Measurements from ENCODE around the gene B4GALNT4.
"Not testable (repeated sequence)": the region's sequence is repeated elsewhere in the genome, so short reads cannot be mapped to it uniquely, and the experiment has no call there.

Gene B4GALNT4

DNA sequence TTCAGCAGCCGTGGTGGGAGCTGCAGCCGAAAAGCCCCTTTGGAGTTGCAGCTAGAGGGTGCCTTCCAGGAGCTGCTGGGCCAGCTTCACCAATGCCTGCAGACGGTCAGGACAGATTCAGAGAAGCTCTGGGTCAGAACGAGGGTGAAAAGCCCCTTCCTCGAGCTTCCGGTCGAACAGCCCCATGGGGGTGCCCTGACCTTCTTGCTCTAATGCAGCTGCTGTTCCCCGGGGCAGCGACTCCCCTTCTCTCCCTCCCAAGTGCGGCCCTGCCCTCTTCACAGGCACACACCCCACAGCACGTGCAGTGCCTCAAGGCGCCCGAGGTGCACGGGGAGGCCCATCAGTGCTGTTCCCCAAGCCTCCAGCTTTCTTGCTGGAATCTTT lies 39.0 kb upstream of the B4GALNT4 start:
- TF ChIP-seq SUZ12 (IDR thresholded peaks at IDR 0.05) (no peak), ZNF384 (IDR thresholded peaks at IDR 0.05) (no peak), ARNT (IDR thresholded peaks at IDR 0.05) (no peak), BHLHE40 (IDR thresholded peaks at IDR 0.05; ENCODE audit: borderline replicate concordance) (no peak), FOXK2 (IDR thresholded peaks at IDR 0.05) (no peak), SP1 (IDR thresholded peaks at IDR 0.05) (no peak), FOXM1 (IDR thresholded peaks at IDR 0.05; ENCODE audit: borderline replicate concordance) (no peak)
- ChIA-PET POLR2A (interaction anchor here (1.2 to 1.6 kb wide), 4 partner anchors 9 to 205 kb away, joined by 3 to 5 read pairs (median 4); partner anchors contain the start of gene HRAS), CTCF (interaction anchor here (1.6 kb wide), 1 partner anchor 19 kb away, joined by 3 read pairs; no protein-coding TSS in a partner anchor)
- no peak for DNase-seq (ENCODE audit: extremely low spot score)

DNA sequence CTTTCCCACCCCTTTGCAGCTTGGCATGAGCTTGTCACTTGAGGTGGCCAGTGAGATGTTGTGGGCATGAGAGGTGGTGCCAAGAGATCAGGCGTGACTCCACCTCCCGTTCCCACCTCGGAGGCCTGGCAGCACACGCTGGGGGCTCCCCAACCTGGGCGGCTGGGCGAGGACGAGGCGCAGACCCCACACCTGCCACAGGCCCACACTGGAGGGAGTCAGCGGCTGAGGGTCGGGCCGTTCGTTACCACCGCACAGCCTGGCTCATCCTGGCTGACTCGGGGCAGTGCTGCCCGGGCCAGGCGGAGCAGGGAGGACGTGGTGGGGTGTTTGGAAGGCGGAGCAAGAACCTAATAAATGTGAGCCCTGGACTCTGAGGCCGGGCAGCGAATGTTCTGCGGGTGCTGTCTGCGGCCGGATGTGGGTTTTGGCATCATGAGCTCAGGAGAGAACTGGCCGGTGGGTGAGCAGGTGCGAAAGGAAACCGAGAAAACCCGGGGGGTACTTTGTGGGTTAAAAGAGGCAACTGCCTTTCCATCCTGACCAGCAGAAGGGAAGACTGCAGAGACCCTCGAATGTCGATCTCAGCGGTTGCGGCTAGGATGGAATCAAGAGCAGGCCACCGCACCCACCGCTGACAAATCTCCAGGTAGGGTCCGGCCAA lies 38.5 kb upstream of the B4GALNT4 start:
- no peak for DNase-seq (ENCODE audit: extremely low spot score)
- TF ChIP-seq FOXM1 (IDR thresholded peaks at IDR 0.05; ENCODE audit: borderline replicate concordance) (no peak), SP1 (IDR thresholded peaks at IDR 0.05) (no peak), SUZ12 (IDR thresholded peaks at IDR 0.05) (no peak), FOXK2 (IDR thresholded peaks at IDR 0.05) (no peak), ARNT (IDR thresholded peaks at IDR 0.05) (no peak), CTBP1 (IDR thresholded peaks at IDR 0.05; ENCODE audit: borderline replicate concordance) (no peak), BHLHE40 (IDR thresholded peaks at IDR 0.05; ENCODE audit: borderline replicate concordance) (no peak), ELF4 (IDR thresholded peaks at IDR 0.05) (no peak), FOXA1 (IDR thresholded peaks at IDR 0.05) (no peak), TARDBP (IDR thresholded peaks at IDR 0.05) (no peak), L3MBTL2 (conservative IDR thresholded peaks at IDR 0.05) (no peak), HDGF (IDR thresholded peaks at IDR 0.05; ENCODE audit: borderline replicate concordance) (no peak)
- ChIA-PET POLR2A (interaction anchor here (1.4 kb wide), 1 partner anchor 9 kb away, joined by 3 read pairs; no protein-coding TSS in a partner anchor), CTCF (no interaction called here)

DNA sequence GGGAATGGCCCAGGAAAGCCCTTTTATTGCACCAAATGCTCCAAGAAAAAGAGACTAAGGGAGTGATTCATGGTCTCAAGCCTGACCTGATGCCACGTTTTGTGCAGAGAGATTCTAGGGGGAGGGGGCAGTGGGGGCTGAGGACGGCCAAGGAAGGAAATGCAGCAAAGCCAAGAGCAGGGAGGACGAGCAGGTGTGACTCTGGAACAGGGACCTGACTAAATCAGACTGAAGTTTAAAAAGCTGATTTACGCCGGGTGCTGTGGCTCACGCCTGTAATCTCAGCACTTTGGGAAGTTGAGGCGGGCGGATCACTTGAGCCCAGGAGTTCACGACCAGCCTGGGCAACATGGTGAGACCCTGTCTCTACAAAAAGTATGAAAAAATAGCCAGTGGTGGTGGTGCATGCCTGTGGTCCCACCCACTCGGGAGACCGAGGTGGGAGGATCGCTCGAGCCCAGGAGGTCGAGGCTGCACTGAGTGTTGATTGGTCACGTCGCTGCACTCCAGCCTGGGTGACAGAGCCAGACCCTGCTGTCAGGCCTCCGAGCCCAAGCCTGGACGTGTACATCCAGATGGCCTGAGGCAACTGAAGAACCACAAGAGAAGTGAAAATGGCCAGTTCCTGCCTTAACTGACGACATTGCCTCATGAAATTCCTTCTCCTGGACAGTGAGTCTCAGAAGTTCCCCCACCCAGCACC lies 37.8 kb upstream of the B4GALNT4 start:
- ChIA-PET POLR2A (interaction anchor here (1.4 kb wide), 1 partner anchor 8 kb away, joined by 3 read pairs; no protein-coding TSS in a partner anchor), CTCF (no interaction called here)
- TF ChIP-seq ZNF384 (IDR thresholded peaks at IDR 0.05) = no peak
- no peak for TF ChIP-seq HDGF (IDR thresholded peaks at IDR 0.05; ENCODE audit: borderline replicate concordance)
- TF ChIP-seq SUZ12 (IDR thresholded peaks at IDR 0.05) = no peak
- no peak for TF ChIP-seq FOXK2 (IDR thresholded peaks at IDR 0.05)
- TF ChIP-seq, protein P1, sequence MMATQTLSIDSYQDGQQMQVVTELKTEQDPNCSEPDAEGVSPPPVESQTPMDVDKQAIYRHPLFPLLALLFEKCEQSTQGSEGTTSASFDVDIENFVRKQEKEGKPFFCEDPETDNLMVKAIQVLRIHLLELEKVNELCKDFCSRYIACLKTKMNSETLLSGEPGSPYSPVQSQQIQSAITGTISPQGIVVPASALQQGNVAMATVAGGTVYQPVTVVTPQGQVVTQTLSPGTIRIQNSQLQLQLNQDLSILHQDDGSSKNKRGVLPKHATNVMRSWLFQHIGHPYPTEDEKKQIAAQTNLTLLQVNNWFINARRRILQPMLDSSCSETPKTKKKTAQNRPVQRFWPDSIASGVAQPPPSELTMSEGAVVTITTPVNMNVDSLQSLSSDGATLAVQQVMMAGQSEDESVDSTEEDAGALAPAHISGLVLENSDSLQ (IDR thresholded peaks at IDR 0.05) = no peak
- TF ChIP-seq TARDBP (IDR thresholded peaks at IDR 0.05) = no peak
- no peak for TF ChIP-seq NFRKB (IDR thresholded peaks at IDR 0.05)
- no peak for TF ChIP-seq FOXA1 (IDR thresholded peaks at IDR 0.05)
- no peak for TF ChIP-seq ELF4 (IDR thresholded peaks at IDR 0.05)
- no peak for TF ChIP-seq SP1 (IDR thresholded peaks at IDR 0.05)
- TF ChIP-seq LEF1 (IDR thresholded peaks at IDR 0.05; ENCODE audit: borderline replicate concordance) = no peak
- TF ChIP-seq BHLHE40 (IDR thresholded peaks at IDR 0.05; ENCODE audit: borderline replicate concordance) = no peak
- no peak for DNase-seq (ENCODE audit: extremely low spot score)

DNA sequence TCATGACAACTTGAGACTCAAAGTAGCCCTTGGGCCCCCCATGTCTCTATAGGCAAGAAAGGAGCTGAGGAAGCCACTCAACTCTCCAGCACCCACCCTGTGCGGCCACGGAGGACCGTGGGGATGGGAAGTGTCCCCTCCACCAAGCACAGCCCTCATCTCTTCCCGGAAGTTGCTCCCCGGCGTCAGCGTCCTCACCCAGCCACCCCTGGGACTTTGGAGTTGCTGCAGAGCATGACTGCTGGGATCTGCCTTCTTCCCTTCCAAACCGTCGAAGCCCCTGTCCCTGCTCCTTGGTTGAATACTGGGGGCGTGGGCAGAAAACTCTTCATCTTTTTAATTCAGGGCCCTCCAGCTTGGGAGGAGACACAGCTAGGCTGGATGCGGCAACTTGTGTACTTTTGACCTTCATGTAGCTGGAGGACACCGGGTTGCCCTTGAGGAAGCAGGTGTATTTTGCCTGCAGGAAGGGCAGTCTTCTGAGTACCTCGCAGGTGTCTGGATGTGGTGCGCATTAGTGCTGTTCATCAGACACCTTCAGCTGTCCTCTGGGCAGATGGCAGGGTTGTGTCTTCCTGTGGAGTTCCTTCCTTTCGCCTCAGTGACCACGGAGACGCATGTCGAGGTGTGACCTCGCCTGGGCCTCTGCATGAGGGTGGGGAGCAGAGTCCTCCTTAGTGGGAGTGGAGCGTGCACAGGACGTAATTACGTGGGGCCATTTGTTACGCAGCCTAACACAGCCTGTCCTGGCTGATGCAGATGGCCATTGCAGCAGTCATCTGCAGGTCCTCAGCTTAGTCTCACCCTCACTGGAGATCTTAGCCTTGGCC lies 36.4 kb upstream of the B4GALNT4 start:
- POLR2A ChIA-PET = no interaction called here
- CTCF ChIA-PET = no interaction called here
- no peak for DNase-seq (ENCODE audit: extremely low spot score)
- TF ChIP-seq ZNF384 (IDR thresholded peaks at IDR 0.05) (no peak), BHLHE40 (IDR thresholded peaks at IDR 0.05; ENCODE audit: borderline replicate concordance) (no peak), FOXK2 (IDR thresholded peaks at IDR 0.05) (no peak), CTBP1 (IDR thresholded peaks at IDR 0.05; ENCODE audit: borderline replicate concordance) (no peak), FOXA1 (IDR thresholded peaks at IDR 0.05) (no peak), FOXM1 (IDR thresholded peaks at IDR 0.05; ENCODE audit: borderline replicate concordance) (no peak), ARNT (IDR thresholded peaks at IDR 0.05) (no peak), ELF4 (IDR thresholded peaks at IDR 0.05) (no peak), L3MBTL2 (conservative IDR thresholded peaks at IDR 0.05) (no peak), HDGF (IDR thresholded peaks at IDR 0.05; ENCODE audit: borderline replicate concordance) (no peak)
- TF ChIP-seq, protein P1 (IDR thresholded peaks at IDR 0.05) = no peak

DNA sequence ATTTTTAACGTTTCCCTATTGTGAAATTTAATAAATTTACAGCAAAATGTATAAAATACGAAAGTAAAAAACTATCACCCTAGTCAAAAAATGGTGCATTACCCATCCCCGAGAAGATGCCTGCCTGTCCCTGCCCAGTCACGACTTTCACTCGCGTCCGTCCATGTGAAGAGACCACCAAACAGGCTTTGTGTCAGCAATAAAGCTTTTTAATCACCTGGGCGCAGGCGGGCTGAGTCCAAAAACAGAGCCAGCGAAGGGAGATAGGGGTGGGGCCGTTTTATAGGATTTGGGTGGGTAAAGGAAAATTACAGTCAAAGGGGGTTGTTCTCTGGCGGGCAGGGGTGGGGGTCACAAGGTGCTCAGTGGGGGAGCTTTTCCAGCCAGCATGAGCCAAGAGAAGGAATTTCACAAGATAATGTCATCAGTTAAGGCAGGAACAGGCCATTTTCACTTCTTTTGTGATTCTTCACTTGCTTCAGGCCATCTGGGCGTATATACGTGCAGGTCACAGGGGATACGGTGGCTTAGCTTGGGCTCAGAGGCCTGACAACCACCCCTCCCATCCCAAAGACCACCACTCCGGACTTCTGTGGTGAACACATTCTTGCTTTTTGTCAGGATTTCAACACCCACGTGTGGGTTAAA lies 35.6 kb upstream of the B4GALNT4 start:
- DNase-seq (ENCODE audit: extremely low spot score); CTCF ChIA-PET: not testable (repeated sequence)
- POLR2A ChIA-PET = interaction anchor here (0.8 kb wide), 1 partner anchor 22 kb away, joined by 3 read pairs; no protein-coding TSS in a partner anchor

Measured in HEK293T (cell line).